SKM-1 treated with dmso at 0.1 percent for 144 hours (cell line): Measurements from ENCODE around the gene MEGF11.
"Not testable (repeated sequence)": the region's sequence is repeated elsewhere in the genome, so short reads cannot be mapped to it uniquely, and the experiment has no call there.

Experiments
- DNase-seq: peaks from one replicate; lab custom pipeline; 2025; ENCODE audit not compliant: unreplicated experiment; lab: John Stamatoyannopoulos, UW

Gene MEGF11

GRCh38 chr15:66016199-66016598, 237.4 kb downstream of the MEGF11 start:
- DNase-seq = no peak

- no peak for DNase-seq
Measured at GRCh38 chr15:66014635-66015182, 238.8 kb downstream of the MEGF11 start.

- DNase-seq = no peak
Measured at GRCh38 chr15:66014022-66014421, 239.5 kb downstream of the MEGF11 start.

- DNase-seq = no peak
Measured at GRCh38 chr15:66008940-66009562, 244.5 kb downstream of the MEGF11 start.

- no peak for DNase-seq
Measured at GRCh38 chr15:66007663-66008262, 245.8 kb downstream of the MEGF11 start.

- no peak for DNase-seq
Measured at GRCh38 chr15:66006986-66007385, 246.6 kb downstream of the MEGF11 start.

GRCh38 chr15:66004618-66005262, 248.8 kb downstream of the MEGF11 start:
- DNase-seq = no peak

GRCh38 chr15:66003129-66003528, 250.4 kb downstream of the MEGF11 start:
- DNase-seq = not testable (repeated sequence)

- DNase-seq = no peak
Measured at GRCh38 chr15:66001717-66002426, 251.7 kb downstream of the MEGF11 start.

- DNase-seq = no peak
Measured at GRCh38 chr15:66001042-66001441, 252.5 kb downstream of the MEGF11 start.

GRCh38 chr15:65998486-65998885, 255.1 kb downstream of the MEGF11 start:
- DNase-seq = no peak

- DNase-seq = no peak
Measured at GRCh38 chr15:65996901-65997300, 256.6 kb downstream of the MEGF11 start.

- DNase-seq = no peak
Measured at GRCh38 chr15:65994832-65995231, 258.7 kb downstream of the MEGF11 start.

- no peak for DNase-seq
Measured at GRCh38 chr15:65993762-65994161, 259.8 kb downstream of the MEGF11 start.

GRCh38 chr15:65993236-65993635, 260.3 kb downstream of the MEGF11 start:
- DNase-seq = no peak

GRCh38 chr15:65991721-65992483, 261.6 kb downstream of the MEGF11 start:
- no peak for DNase-seq

GRCh38 chr15:65990298-65990981, 263.1 kb downstream of the MEGF11 start:
- DNase-seq = no peak

- DNase-seq = no peak
Measured at GRCh38 chr15:65987100-65987499, 266.4 kb downstream of the MEGF11 start.

- no peak for DNase-seq
Measured at GRCh38 chr15:65986416-65986815, 267.1 kb downstream of the MEGF11 start.

- DNase-seq = no peak
Measured at GRCh38 chr15:65985387-65985786, 268.2 kb downstream of the MEGF11 start.
